Activated CD4-positive, alpha-beta memory T cell treated with anti-CD3 and anti-CD28 coated beads, Interleukin-2, amount 10 ng/mL, durations not matched to agents 7 days and 5 days (primary cell): Measurements from ENCODE around the gene LSS. TPM values are rescaled to one million over a fixed set of nuclear protein-coding genes. Genes with fewer than 3 reads are reported as not detected.
"Not testable (repeated sequence)": the region's sequence is repeated elsewhere in the genome, so short reads cannot be mapped to it uniquely, and the experiment has no call there.

ENCODE experiments used
- CTCF ChIA-PET: fragments of 350-600 bp; sonication (Branson Sonifier 250); formaldehyde crosslinking; loops from one replicate; lab custom pipeline; 2021; ENCODE audit warnings: antibody characterized with exemption, inconsistent platforms; lab: Charles Lee
- POLR2A ChIA-PET: fragments of 350-600 bp; sonication (Branson Sonifier 250); formaldehyde crosslinking; loops from one replicate; lab custom pipeline; 2021; ENCODE audit warnings: antibody characterized with exemption; lab: Charles Lee
- DNase-seq: peaks from one replicate; pipeline ENCODE4 v3.0.0-alpha.2; 2020
- H3K27ac Mint-ChIP-seq: one replicate; pipeline ENCODE4 v1.8.0; 2021; ENCODE audit warnings: mild to moderate bottlenecking, mixed read lengths
- H3K27me3 Mint-ChIP-seq: one replicate; pipeline ENCODE4 v1.8.0; 2021; ENCODE audit warnings: mixed read lengths
- H3K36me3 Mint-ChIP-seq: one replicate; pipeline ENCODE4 v1.8.0; 2021; ENCODE audit warnings: low read depth, mixed read lengths
- H3K4me1 Mint-ChIP-seq: one replicate; pipeline ENCODE4 v1.8.0; 2021; ENCODE audit warnings: mixed read lengths
- H3K4me3 Mint-ChIP-seq: one replicate; pipeline ENCODE4 v1.8.0; 2021; ENCODE audit warnings: mild to moderate bottlenecking, mixed read lengths
- H3K9me3 Mint-ChIP-seq: one replicate; pipeline ENCODE4 v1.8.0; 2021; ENCODE audit warnings: mixed read lengths
- total RNA-seq, 2 experiments: library from RNA; stranded (reverse); gene quantifications; one replicate each; pipeline ENCODE4 v1.2.3, GENCODE V29; 2021

LSS gene
- total RNA-seq, 2 experiments from 2014 or later, result 54.7 to 56.1 TPM

GRCh38 chr21:46181953-46182547, 46.5 kb downstream of the LSS start:
- Mint-ChIP-seq H3K4me3 (no peak overlapping the region), H3K9me3 (no peaks in the 10 kb centered on the region), H3K4me1 (peaks cover 14% of the 10 kb centered on the region), H3K27ac (no peak overlapping the region), H3K36me3 (no peaks in the 10 kb centered on the region), H3K27me3 (peaks cover 5% of the 10 kb centered on the region)
- no peak for DNase-seq
- ChIA-PET CTCF (no interaction called here), POLR2A (no interaction called here)

- H3K27me3 Mint-ChIP-seq, result peaks cover 10% of the 10 kb centered on the region
- H3K27ac Mint-ChIP-seq, result no peak overlapping the region
- no peak for DNase-seq
- H3K36me3 Mint-ChIP-seq, result no peaks in the 10 kb centered on the region
- H3K9me3 Mint-ChIP-seq, result peaks cover under 1% of the 10 kb centered on the region
- peaks cover 14% of the 10 kb centered on the region for H3K4me1 Mint-ChIP-seq
- ChIA-PET POLR2A (no interaction called here), CTCF (no interaction called here)
- no peak overlapping the region for H3K4me3 Mint-ChIP-seq
Observed at GRCh38 chr21:46181436-46181835, 47.1 kb downstream of the LSS start.

GRCh38 chr21:46180778-46181391, 47.7 kb downstream of the LSS start:
- ChIA-PET CTCF (no interaction called here), POLR2A (no interaction called here)
- peaks cover 15% of the 10 kb centered on the region for H3K27me3 Mint-ChIP-seq
- DNase-seq, result no peak
- peaks cover 6% of the 10 kb centered on the region for H3K9me3 Mint-ChIP-seq
- no peaks in the 10 kb centered on the region for H3K36me3 Mint-ChIP-seq
- no peak overlapping the region for H3K27ac Mint-ChIP-seq
- peaks cover 14% of the 10 kb centered on the region for H3K4me1 Mint-ChIP-seq
- no peak overlapping the region for H3K4me3 Mint-ChIP-seq

GRCh38 chr21:46180079-46180722, 48.4 kb downstream of the LSS start:
- H3K4me3 Mint-ChIP-seq, result no peak overlapping the region
- H3K27ac Mint-ChIP-seq, result no peak overlapping the region
- H3K36me3 Mint-ChIP-seq, result no peaks in the 10 kb centered on the region
- H3K4me1 Mint-ChIP-seq, result peaks cover 10% of the 10 kb centered on the region
- POLR2A ChIA-PET, result no interaction called here
- CTCF ChIA-PET, result no interaction called here
- H3K27me3 Mint-ChIP-seq, result peaks cover 19% of the 10 kb centered on the region
- H3K9me3 Mint-ChIP-seq, result peaks cover 9% of the 10 kb centered on the region
- no peak for DNase-seq

- no peak overlapping the region for H3K27ac Mint-ChIP-seq
- CTCF ChIA-PET, result no interaction called here
- POLR2A ChIA-PET, result no interaction called here
- H3K36me3 Mint-ChIP-seq, result no peaks in the 10 kb centered on the region
- no peak for DNase-seq
- H3K4me3 Mint-ChIP-seq, result no peak overlapping the region
- peaks cover 23% of the 10 kb centered on the region for H3K27me3 Mint-ChIP-seq
- peaks cover 14% of the 10 kb centered on the region for H3K9me3 Mint-ChIP-seq
- peaks cover 5% of the 10 kb centered on the region for H3K4me1 Mint-ChIP-seq
Observed at GRCh38 chr21:46179708-46180078, 48.9 kb downstream of the LSS start.

GRCh38 chr21:46178961-46179360, 49.6 kb downstream of the LSS start:
- H3K9me3 Mint-ChIP-seq, result peaks cover 18% of the 10 kb centered on the region
- no peak for DNase-seq
- POLR2A ChIA-PET, result no interaction called here
- H3K27me3 Mint-ChIP-seq, result peaks cover 28% of the 10 kb centered on the region
- H3K36me3 Mint-ChIP-seq, result no peaks in the 10 kb centered on the region
- CTCF ChIA-PET, result no interaction called here
- no peak overlapping the region for H3K4me3 Mint-ChIP-seq
- no peak overlapping the region for H3K27ac Mint-ChIP-seq
- H3K4me1 Mint-ChIP-seq, result peaks cover 2% of the 10 kb centered on the region

GRCh38 chr21:46176443-46177129, 52.0 kb downstream of the LSS start:
- CTCF ChIA-PET, DNase-seq, H3K4me1 Mint-ChIP-seq, H3K4me3 Mint-ChIP-seq, POLR2A ChIA-PET, H3K27ac Mint-ChIP-seq, H3K36me3 Mint-ChIP-seq: not testable (repeated sequence)
- Mint-ChIP-seq H3K9me3 (peaks cover 23% of the 10 kb centered on the region), H3K27me3 (peaks cover 28% of the 10 kb centered on the region)

- Mint-ChIP-seq H3K36me3 (no peaks in the 10 kb centered on the region), H3K27me3 (peaks cover 28% of the 10 kb centered on the region), H3K4me3 (no peak overlapping the region), H3K27ac (no peak overlapping the region), H3K4me1 (peaks cover 6% of the 10 kb centered on the region), H3K9me3 (peaks cover 23% of the 10 kb centered on the region)
- ChIA-PET POLR2A (no interaction called here), CTCF (interaction anchor here (1.1 kb wide), 1 partner anchor 20 kb away, joined by 3 read pairs; no protein-coding TSS in a partner anchor)
- no peak for DNase-seq
Observed at GRCh38 chr21:46173573-46173972, 55.0 kb downstream of the LSS start.

GRCh38 chr21:46172863-46173528, 55.6 kb downstream of the LSS start:
- CTCF ChIA-PET, result interaction anchor here (1.1 kb wide), 1 partner anchor 20 kb away, joined by 3 read pairs; no protein-coding TSS in a partner anchor
- H3K36me3 Mint-ChIP-seq, result no peaks in the 10 kb centered on the region
- POLR2A ChIA-PET, result no interaction called here
- H3K4me1 Mint-ChIP-seq, result peaks cover 6% of the 10 kb centered on the region
- H3K27ac Mint-ChIP-seq, result no peak overlapping the region
- DNase-seq, result peak; percentile 8
- peaks cover 23% of the 10 kb centered on the region for H3K9me3 Mint-ChIP-seq
- H3K4me3 Mint-ChIP-seq, result no peak overlapping the region
- peaks cover 28% of the 10 kb centered on the region for H3K27me3 Mint-ChIP-seq

- Mint-ChIP-seq H3K36me3 (no peaks in the 10 kb centered on the region), H3K9me3 (peaks cover 23% of the 10 kb centered on the region), H3K4me3 (no peak overlapping the region), H3K27ac (no peak overlapping the region), H3K4me1 (peaks cover 6% of the 10 kb centered on the region), H3K27me3 (peaks cover 28% of the 10 kb centered on the region)
- ChIA-PET POLR2A (no interaction called here), CTCF (interaction anchor here (1.1 kb wide), 1 partner anchor 19 kb away, joined by 3 read pairs; no protein-coding TSS in a partner anchor)
- DNase-seq, result no peak
Observed at GRCh38 chr21:46171996-46172862, 56.3 kb downstream of the LSS start.

GRCh38 chr21:46171585-46171984, 57.0 kb downstream of the LSS start:
- no peaks in the 10 kb centered on the region for H3K36me3 Mint-ChIP-seq
- ChIA-PET POLR2A (no interaction called here), CTCF (no interaction called here)
- H3K27me3 Mint-ChIP-seq, result peaks cover 23% of the 10 kb centered on the region
- H3K4me1 Mint-ChIP-seq, result peaks cover 6% of the 10 kb centered on the region
- peaks cover 23% of the 10 kb centered on the region for H3K9me3 Mint-ChIP-seq
- no peak for DNase-seq
- H3K4me3 Mint-ChIP-seq, result no peak overlapping the region
- H3K27ac Mint-ChIP-seq, result no peak overlapping the region
